Duodenal mucosa (tissue), 2 donors: ENCODE measurements around the gene EPN1.

Experiments used
- H3K27ac ChIP-seq: one replicate; pipeline ENCODE4 v1.7.0; 2013; ENCODE audit warnings: low read depth, low read length
- H3K27me3 ChIP-seq, 2 donors: one replicate each; pipeline ENCODE4 v1.7.0; 2013; ENCODE audit warnings: low read length in 2 of 2, control low read depth in 1 of 2; ENCODE audit not compliant: insufficient read depth in 2 of 2, control insufficient read depth in 1 of 2
- H3K36me3 ChIP-seq, 2 donors: one replicate each; pipeline ENCODE4 v1.7.0; 2013; ENCODE audit warnings: low read length in 2 of 2, control low read depth in 1 of 2; ENCODE audit not compliant: insufficient read depth in 2 of 2, control insufficient read depth in 1 of 2
- H3K4me1 ChIP-seq, 2 donors: one replicate each; pipeline ENCODE4 v1.7.0; 2013; ENCODE audit warnings: low read length in 2 of 2, control low read depth in 1 of 2; ENCODE audit not compliant: insufficient read depth in 2 of 2, control insufficient read depth in 1 of 2
- H3K4me3 ChIP-seq, 2 donors: one replicate each; pipeline ENCODE4 v1.7.0; 2013; ENCODE audit warnings: low read length in 2 of 2, low read depth in 1 of 2
- H3K9ac ChIP-seq, 2 donors: one replicate each; pipeline ENCODE4 v1.7.0; 2013; ENCODE audit warnings: low read length in 2 of 2, low read depth in 1 of 2
- H3K9me3 ChIP-seq, 2 donors: one replicate each; pipeline ENCODE4 v1.7.0; 2013; ENCODE audit warnings: low read length in 2 of 2, control low read depth in 1 of 2; ENCODE audit not compliant: control insufficient read depth in 1 of 2

Gene EPN1

DNA sequence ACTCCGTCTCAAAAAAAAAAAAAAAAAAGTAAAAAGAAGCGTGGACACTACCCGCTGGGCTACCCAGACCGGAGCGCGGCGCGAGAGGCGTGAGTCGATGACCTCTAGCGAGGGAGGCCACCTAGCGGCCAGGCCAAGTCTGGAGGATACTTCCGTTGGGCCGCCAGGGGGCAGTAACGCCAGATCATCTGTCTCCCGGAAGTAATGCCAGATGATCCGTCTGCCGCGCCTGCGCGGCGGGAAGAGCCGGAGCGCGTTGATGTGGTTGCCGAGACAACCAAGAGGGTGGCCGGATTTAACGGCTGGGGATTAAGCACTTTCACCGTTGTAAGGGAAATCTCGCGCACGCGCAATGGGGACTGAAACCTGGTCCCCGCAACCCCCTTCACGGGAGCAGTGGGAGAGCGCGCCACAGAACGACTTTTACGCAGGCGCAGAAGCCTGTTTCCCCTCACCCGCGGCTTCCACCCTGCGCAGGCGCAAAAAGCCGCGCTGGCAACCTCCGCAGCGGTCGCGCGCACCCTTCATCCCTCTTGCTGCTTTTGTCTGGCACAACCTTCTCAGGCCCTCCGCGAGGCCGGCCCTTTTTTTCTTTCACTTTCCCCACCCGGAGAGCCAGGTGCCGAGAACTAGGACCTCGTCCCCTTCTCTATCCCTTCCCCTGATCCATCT is 21.2 kb upstream of the EPN1 start:
- Histone ChIP-seq H3K27ac (peak overlapping the region; percentile 98), H3K36me3 (peaks cover 0 to 6% of the 10 kb centered on the region in 2 donors), H3K9ac (peak overlapping the region; percentile 96), H3K9me3 (no peaks in the 10 kb centered on the region), H3K4me1 (peaks cover 29 to 35% of the 10 kb centered on the region in 2 donors), H3K4me3 (peak overlapping the region; percentile 93 to 94), H3K27me3 (no peaks in the 10 kb centered on the region)

DNA sequence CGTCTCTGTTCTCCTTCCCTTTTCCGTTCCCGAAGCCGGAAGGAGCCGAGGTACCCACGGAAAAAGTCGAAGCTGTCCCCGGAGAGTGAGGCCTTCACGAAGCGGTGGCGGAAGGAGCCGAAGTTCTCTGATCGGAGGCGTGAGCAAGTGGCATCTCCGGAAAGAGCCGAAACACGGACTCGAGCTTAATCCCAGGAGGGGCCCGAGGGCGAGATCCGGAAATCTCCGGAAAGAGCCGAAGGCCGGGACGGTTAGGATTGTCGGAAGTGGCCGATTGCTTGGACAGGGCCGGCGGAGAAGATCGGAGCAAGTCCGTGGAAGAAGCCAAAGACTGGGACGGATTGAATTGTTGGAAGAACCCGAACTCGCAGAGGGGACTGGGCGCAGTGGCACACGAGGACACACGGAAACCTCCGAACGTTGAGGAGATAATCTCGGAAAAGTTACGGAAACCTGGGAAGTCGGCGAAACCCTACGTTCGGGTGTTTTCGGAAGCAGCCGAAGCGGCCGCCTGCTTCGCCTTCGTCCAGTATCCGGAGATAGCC is 20.6 kb upstream of the EPN1 start:
- H3K4me1 ChIP-seq = peaks cover 24 to 38% of the 10 kb centered on the region in 2 donors
- peak overlapping the region; percentile 96 for H3K9ac ChIP-seq
- H3K36me3 ChIP-seq = peaks cover 0 to 10% of the 10 kb centered on the region in 2 donors
- H3K4me3 ChIP-seq = peak overlapping the region; percentile 93 to 94
- no peaks in the 10 kb centered on the region for H3K9me3 ChIP-seq
- peak overlapping the region; percentile 98 for H3K27ac ChIP-seq
- H3K27me3 ChIP-seq = no peaks in the 10 kb centered on the region

DNA sequence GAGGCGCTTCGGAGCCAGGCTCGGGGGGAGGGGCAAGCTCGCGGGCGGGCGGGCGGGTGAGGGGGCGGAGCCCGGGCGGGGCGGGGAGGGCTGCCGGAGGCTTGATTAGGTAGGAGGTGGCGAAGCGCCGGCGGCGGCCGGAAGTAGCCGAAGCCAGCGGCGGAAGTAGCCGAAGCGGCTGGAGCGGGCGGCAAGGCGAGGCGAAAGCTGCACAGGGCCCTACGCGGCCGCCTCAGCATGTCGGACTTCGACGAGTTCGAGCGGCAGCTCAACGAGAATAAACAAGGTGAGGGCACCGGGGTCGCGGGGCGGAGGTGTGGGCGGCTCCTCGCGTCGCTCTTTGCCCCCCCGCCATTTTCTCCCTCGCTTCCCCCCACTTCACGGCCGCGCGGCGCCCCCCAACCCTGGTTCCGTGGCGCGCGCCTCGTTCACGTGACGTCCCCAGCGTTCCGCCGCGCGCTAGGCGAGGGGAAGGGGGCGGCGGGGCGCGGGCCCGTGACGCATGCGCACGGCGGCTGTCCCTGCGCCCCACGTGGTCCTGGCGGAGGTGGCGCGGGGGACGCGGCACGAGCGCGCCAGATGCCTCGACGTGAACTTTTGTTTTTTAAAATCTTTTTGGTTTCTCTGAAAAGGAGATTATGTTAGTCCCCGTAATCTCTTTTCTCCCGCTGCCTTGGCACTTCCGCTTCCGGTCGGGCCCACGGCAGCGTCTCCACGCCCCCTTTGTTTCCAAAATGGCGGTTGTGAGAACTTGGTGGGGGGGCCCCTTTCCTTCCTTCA is 20.0 kb upstream of the EPN1 start, which contains the start of gene U2AF2:
Gene U2AF2 (plus strand): TSS at position 168 of the 780 bp plus-strand sequence. CDS start 70 bp downstream, at position 238.
- Histone ChIP-seq H3K9me3 (no peaks in the 10 kb centered on the region), H3K27ac (peak within 1 kb of the TSS; percentile 98), H3K9ac (peak within 1 kb of the TSS; percentile 96), H3K4me3 (peak within 1 kb of the TSS; percentile 96), H3K27me3 (no peaks in the 10 kb centered on the region), H3K36me3 (peaks cover under 1 to 17% of the 10 kb centered on the region in 2 donors), H3K4me1 (peaks cover 23 to 38% of the 10 kb centered on the region in 2 donors)

DNA sequence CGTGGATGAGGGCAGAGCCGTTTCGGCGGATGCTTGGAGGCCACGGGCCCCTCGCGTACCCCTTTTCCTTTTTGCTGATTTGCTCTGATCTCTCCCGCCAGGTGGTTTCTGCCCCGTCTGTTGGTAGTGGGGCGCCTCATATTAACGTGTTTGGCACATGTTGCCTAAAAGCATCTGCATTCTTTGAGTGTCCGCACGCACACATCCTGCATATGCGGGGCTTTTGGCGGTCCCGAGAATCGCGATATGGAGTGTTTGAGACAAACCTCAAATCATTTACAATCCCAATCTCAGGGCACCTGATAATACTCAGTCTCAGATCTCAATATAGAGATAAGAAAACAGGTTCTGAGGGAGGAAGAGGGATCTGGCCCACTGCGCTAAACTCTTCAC is 19.4 kb upstream of the EPN1 start:
- H3K9ac ChIP-seq = peak overlapping the region; percentile 89 to 91
- peaks cover 23 to 38% of the 10 kb centered on the region in 2 donors for H3K4me1 ChIP-seq
- H3K36me3 ChIP-seq = peaks cover 5 to 21% of the 10 kb centered on the region in 2 donors
- no peak overlapping the region for H3K27ac ChIP-seq
- no peaks in the 10 kb centered on the region for H3K9me3 ChIP-seq
- no peaks in the 10 kb centered on the region for H3K27me3 ChIP-seq
- H3K4me3 ChIP-seq = peak overlapping the region; percentile 96

DNA sequence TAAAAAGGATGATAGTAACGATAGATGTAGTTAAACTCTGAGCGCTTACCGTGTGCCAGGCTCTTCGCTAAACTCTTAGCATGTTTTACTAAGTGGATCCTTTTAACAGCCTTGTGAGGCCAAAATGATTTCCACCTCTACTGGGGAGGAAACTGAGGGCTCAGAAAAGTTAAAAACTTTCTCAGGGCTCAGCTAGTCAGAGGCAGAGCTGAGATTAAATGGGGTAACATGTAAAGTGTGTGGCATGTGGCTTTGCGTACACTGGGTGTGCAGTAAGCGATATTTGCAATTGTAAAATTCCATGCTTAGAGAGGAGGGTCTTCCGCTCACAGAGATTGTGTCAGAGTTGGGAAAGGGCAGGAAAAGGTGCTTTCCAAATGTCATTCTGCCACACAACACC is 18.5 kb upstream of the EPN1 start:
- H3K36me3 ChIP-seq = peaks cover 14 to 30% of the 10 kb centered on the region in 2 donors
- no peak overlapping the region for H3K27ac ChIP-seq
- peak overlapping the region; percentile 96 for H3K4me3 ChIP-seq

DNA sequence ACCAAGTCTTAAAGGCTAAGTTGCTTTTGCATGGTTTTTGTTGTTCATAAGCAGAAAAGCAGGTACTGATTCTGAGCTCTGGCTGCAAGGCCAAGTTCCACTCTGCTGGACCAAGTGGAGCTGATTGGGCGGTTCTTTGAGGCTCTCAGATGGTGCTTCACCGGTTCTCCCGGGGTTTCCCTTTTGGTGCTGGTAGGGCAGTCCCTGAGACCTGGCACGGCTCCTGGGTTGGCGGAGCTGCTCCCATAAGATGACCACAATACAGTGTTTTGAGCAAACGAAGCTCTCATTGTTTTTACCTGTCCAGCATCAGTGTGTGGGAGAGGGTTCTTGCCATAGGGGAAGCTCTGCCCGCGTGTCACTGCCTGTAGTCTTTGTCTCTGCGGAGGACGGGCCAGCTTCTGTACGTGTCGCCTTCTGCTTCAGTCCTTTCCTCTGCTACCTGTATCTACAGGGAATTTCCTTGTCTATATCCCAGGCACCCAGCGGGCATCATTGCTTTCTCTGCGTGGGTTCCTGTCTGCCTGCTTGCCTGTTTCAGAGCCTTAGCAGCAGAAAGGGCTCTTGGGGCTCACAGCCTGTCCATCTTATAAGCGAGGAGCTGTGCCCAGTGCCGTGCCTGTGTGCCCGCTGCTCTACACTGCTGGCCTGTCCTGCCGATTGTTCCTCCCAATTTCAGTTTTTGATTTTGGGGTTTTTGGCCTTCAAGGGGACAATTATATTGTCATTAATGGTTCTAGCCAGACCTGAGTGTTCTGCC is 17.9 kb upstream of the EPN1 start:
- peak overlapping the region; percentile 89 to 91 for H3K9ac ChIP-seq
- peaks cover 23 to 38% of the 10 kb centered on the region in 2 donors for H3K4me1 ChIP-seq
- peak overlapping the region; percentile 96 for H3K4me3 ChIP-seq
- no peaks in the 10 kb centered on the region for H3K27me3 ChIP-seq
- no peak overlapping the region for H3K27ac ChIP-seq
- peaks cover 19 to 36% of the 10 kb centered on the region in 2 donors for H3K36me3 ChIP-seq
- H3K9me3 ChIP-seq = no peaks in the 10 kb centered on the region

More for the DNA sequence above, 18.5 kb upstream of the EPN1 start:
- Histone ChIP-seq H3K27me3 (no peaks in the 10 kb centered on the region), H3K4me1 (peaks cover 23 to 38% of the 10 kb centered on the region in 2 donors), H3K9me3 (no peaks in the 10 kb centered on the region), H3K9ac (peak overlapping the region; percentile 89 to 91)

DNA sequence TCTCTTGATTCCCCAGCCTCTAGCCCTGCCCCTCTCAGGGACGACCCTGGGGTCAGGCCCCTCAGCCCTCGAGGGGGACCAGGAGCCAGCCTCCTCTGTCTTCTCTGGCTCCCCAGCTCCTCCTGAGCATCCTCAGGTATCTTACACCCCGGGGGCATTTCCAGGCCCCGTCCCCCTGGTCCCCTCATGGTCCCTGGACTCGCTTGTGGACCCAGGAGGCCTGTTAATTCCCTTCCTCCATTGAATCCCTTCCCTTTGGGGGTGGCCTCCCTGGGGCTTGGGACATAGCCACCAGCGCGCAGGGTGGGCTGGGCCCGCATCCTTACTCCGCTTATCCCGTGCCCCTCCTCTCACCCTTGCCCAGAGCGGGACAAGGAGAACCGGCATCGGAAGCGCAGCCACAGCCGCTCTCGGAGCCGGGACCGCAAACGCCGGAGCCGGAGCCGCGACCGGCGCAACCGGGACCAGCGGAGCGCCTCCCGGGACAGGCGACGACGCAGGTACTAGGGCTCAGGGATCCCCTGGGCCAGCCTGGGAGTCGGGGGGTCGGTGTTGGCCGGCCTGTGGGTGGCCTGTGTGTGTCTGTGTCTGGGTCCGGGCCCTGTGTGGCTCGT is 16.1 kb upstream of the EPN1 start:
- Histone ChIP-seq H3K9ac (no peak overlapping the region), H3K27ac (no peak overlapping the region), H3K4me1 (peaks cover 23 to 38% of the 10 kb centered on the region in 2 donors), H3K4me3 (no peak overlapping the region), H3K36me3 (peaks cover 35 to 52% of the 10 kb centered on the region in 2 donors), H3K27me3 (no peaks in the 10 kb centered on the region), H3K9me3 (no peaks in the 10 kb centered on the region)

DNA sequence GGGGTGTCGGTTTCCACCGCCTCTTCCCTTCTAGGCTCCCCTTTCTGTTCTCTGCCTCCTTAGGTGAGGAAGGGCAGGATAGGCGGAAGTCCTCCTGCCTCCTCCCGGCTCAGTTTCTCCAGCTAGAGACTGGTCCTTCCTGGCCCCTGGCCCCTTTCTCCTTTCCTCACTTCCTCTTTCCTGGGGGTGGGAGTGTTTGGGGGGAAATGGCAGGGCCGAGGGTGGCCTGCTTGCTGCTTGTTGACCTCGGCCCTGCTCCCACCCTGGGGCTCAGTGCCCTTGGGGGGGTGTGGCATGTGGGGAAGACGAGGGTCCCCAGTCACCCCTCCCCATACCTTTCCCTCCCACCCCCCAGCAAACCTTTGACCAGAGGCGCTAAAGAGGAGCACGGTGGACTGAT is 15.2 kb upstream of the EPN1 start:
- Histone ChIP-seq H3K4me1 (peaks cover 23 to 38% of the 10 kb centered on the region in 2 donors), H3K36me3 (peaks cover 40 to 60% of the 10 kb centered on the region in 2 donors), H3K9me3 (no peaks in the 10 kb centered on the region), H3K4me3 (no peak overlapping the region), H3K27me3 (no peaks in the 10 kb centered on the region), H3K9ac (no peak overlapping the region), H3K27ac (no peak overlapping the region)

DNA sequence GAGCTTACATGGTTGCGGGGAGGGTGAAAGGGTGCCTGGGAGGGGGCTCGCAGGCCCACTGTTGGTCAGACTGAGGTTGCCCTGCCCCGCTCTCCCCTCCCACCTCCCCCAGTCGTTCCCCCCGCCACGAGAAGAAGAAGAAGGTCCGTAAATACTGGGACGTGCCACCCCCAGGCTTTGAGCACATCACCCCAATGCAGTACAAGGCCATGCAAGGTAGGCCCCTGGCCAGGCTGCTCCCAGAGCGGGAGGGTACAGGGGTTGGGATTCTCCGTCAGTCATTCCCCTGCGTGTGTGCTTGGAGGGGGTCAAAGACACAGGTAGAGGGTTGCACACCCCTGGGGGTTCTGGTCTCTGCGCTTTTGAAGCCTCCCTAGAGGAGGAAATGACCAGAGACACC is 14.6 kb upstream of the EPN1 start:
- H3K36me3 ChIP-seq = peaks cover 40 to 65% of the 10 kb centered on the region in 2 donors
- H3K4me1 ChIP-seq = peaks cover 23 to 38% of the 10 kb centered on the region in 2 donors
- no peaks in the 10 kb centered on the region for H3K27me3 ChIP-seq
- no peak overlapping the region for H3K4me3 ChIP-seq
- no peak overlapping the region for H3K27ac ChIP-seq
- H3K9ac ChIP-seq = no peak overlapping the region
- no peaks in the 10 kb centered on the region for H3K9me3 ChIP-seq
